HL-60 (cell line): ENCODE results near the gene LRMDA.

ENCODE experiments used
- DNase-seq, 2 experiments: peaks; one replicate each; pipeline ENCODE4 v3.0.0-alpha.2; 2010 to 2020; ENCODE audit warnings: low read depth in 1 of 2, low spot score in 1 of 2
- H3K27ac ChIP-seq: fragments of 250-450 bp; sonication (Bioruptor Pico); replicated peaks from 2 replicates; pipeline ENCODE4 v1.5.1; 2020; ENCODE audit warnings: mild to moderate bottlenecking, moderate library complexity
- H3K27me3 ChIP-seq: fragments of 250-450 bp; sonication (Bioruptor Pico); 2 replicates; pipeline ENCODE4 v1.5.1; 2021; ENCODE audit warnings: mild to moderate bottlenecking, moderate library complexity; ENCODE audit not compliant: insufficient read depth, poor library complexity, severe bottlenecking
- H3K4me3 ChIP-seq: replicated peaks from 2 replicates; pipeline ENCODE4 v1.5.1; 2011; ENCODE audit warnings: mild to moderate bottlenecking, control low read depth, low read length; ENCODE audit not compliant: insufficient read depth
- GABPA ChIP-seq: IDR thresholded peaks from 2 replicates; pipeline ENCODE4 v1.6.1; 2012; ENCODE audit warnings: low read depth
- POLR2AphosphoS5 ChIP-seq: IDR thresholded peaks from 2 replicates; pipeline ENCODE4 v1.6.1; 2012; ENCODE audit warnings: low read depth
- SPI1 ChIP-seq: IDR thresholded peaks from 2 replicates; pipeline ENCODE4 v1.6.1; 2012; ENCODE audit warnings: low read depth, mild to moderate bottlenecking, borderline replicate concordance
- TF ChIP-seq, protein P1 (sequence below): IDR thresholded peaks from 2 replicates; pipeline ENCODE4 v1.6.1; 2012; ENCODE audit warnings: low read depth; ENCODE audit not compliant: insufficient replicate concordance
- TF ChIP-seq, protein P2 (sequence below): IDR thresholded peaks from one replicate; pipeline ENCODE4 v1.5.1; 2011; ENCODE audit warnings: low read length, control low read depth, inconsistent platforms; ENCODE audit not compliant: insufficient read depth

Gene LRMDA

DNA sequence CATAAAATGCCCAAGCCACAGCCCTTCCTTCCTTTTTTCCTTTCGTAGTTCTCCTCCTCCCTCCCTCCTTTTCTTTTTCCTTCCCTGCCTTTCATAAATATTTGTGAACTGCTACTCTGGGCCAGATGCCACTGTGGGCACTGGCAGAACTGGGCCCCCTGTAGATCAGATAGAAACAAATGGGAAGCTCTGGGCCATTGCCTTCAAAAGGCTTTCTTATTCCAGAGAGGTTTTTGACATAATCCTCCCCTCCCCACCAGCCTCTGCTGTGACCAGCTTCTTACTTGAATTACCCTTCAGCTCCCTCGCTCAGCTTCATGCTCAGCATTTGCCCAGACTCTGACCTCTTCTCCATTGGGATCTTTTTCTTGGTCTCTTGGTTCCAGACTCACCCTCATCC, 886.8 kb downstream of the LRMDA start:
- TF ChIP-seq, protein P1, sequence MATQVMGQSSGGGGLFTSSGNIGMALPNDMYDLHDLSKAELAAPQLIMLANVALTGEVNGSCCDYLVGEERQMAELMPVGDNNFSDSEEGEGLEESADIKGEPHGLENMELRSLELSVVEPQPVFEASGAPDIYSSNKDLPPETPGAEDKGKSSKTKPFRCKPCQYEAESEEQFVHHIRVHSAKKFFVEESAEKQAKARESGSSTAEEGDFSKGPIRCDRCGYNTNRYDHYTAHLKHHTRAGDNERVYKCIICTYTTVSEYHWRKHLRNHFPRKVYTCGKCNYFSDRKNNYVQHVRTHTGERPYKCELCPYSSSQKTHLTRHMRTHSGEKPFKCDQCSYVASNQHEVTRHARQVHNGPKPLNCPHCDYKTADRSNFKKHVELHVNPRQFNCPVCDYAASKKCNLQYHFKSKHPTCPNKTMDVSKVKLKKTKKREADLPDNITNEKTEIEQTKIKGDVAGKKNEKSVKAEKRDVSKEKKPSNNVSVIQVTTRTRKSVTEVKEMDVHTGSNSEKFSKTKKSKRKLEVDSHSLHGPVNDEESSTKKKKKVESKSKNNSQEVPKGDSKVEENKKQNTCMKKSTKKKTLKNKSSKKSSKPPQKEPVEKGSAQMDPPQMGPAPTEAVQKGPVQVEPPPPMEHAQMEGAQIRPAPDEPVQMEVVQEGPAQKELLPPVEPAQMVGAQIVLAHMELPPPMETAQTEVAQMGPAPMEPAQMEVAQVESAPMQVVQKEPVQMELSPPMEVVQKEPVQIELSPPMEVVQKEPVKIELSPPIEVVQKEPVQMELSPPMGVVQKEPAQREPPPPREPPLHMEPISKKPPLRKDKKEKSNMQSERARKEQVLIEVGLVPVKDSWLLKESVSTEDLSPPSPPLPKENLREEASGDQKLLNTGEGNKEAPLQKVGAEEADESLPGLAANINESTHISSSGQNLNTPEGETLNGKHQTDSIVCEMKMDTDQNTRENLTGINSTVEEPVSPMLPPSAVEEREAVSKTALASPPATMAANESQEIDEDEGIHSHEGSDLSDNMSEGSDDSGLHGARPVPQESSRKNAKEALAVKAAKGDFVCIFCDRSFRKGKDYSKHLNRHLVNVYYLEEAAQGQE: no peak
- no peak for TF ChIP-seq GABPA
- TF ChIP-seq, protein P2, sequence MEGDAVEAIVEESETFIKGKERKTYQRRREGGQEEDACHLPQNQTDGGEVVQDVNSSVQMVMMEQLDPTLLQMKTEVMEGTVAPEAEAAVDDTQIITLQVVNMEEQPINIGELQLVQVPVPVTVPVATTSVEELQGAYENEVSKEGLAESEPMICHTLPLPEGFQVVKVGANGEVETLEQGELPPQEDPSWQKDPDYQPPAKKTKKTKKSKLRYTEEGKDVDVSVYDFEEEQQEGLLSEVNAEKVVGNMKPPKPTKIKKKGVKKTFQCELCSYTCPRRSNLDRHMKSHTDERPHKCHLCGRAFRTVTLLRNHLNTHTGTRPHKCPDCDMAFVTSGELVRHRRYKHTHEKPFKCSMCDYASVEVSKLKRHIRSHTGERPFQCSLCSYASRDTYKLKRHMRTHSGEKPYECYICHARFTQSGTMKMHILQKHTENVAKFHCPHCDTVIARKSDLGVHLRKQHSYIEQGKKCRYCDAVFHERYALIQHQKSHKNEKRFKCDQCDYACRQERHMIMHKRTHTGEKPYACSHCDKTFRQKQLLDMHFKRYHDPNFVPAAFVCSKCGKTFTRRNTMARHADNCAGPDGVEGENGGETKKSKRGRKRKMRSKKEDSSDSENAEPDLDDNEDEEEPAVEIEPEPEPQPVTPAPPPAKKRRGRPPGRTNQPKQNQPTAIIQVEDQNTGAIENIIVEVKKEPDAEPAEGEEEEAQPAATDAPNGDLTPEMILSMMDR: no peak
- no peak for TF ChIP-seq POLR2AphosphoS5
- no peak for TF ChIP-seq SPI1
- DNase-seq: no peak
- Histone ChIP-seq H3K4me3 (no peak overlapping the region), H3K27me3 (no peaks in the 10 kb centered on the region), H3K27ac (no peak overlapping the region)

DNA sequence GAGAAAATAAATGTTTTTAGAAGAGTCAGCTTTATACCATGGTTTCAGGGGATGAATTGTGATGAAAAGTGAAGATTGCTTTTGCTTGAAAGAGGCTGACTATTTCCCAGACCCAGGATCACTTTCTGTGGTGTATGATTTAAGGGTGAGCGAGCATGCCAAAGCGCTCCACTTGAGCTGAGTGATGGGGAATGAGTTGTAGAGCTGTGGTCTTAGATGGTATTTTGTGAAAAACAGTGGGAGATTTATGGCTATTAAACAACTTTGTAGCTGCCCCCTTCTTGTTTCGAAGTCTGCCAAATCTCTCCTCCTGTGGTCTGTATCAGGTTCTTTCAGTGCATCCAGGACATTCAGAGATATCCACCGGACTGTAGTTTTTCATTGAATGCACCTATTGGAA, 888.2 kb downstream of the LRMDA start:
- TF ChIP-seq, protein P1: no peak
- TF ChIP-seq GABPA (no peak), POLR2AphosphoS5 (no peak), SPI1 (no peak)
- TF ChIP-seq, protein P2: no peak
- Histone ChIP-seq H3K27ac (no peak overlapping the region), H3K27me3 (no peaks in the 10 kb centered on the region), H3K4me3 (no peak overlapping the region)
- DNase-seq: no peak

DNA sequence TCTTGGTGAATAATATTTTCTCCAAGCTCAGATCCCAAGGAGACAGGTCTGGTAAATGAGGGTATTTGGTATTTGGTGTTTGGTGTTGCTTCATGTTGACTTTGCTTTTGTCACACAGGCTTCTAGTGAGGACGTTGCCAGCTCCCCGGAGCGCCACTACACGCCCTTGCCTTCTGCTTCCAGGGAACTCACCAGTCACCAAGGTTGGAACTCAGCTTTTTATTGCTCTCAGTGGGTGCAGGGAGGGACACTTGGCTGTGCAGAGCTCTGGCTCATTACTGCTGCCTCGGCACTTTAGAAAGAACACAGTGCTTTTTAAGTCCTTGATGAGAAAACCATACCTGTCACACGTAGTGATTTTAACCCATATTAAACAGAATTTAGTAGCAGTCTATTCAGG, 892.9 kb downstream of the LRMDA start:
- DNase-seq: no peak
- Histone ChIP-seq H3K27me3 (no peaks in the 10 kb centered on the region), H3K4me3 (no peak overlapping the region), H3K27ac (no peak overlapping the region)
- TF ChIP-seq POLR2AphosphoS5 (no peak), GABPA (no peak), SPI1 (no peak)
- TF ChIP-seq, protein P1: no peak
- TF ChIP-seq, protein P2: no peak
